IMR-90 (cell line): ENCODE data around the gene TBC1D1.

Experiments
- CEBPB ChIP-seq: IDR thresholded peaks from 2 replicates; pipeline ENCODE4 v1.6.1; 2012; ENCODE audit warnings: low read depth, low read length, improper control_type of control experiment
- CTCF ChIP-seq: conservative IDR thresholded peaks from 2 replicates; pipeline ENCODE4 v1.5.1; 2012; ENCODE audit warnings: mild to moderate bottlenecking, low read depth, low read length, improper control_type of control experiment
- ELK1 ChIP-seq: fragments of 150-350 bp; IDR thresholded peaks from 2 replicates; pipeline ENCODE4 v1.6.1; 2016; ENCODE audit warnings: low read depth, mild to moderate bottlenecking, low read length, moderate library complexity, borderline replicate concordance
- MXI1 ChIP-seq: IDR thresholded peaks from 2 replicates; pipeline ENCODE4 v1.6.1; 2012; ENCODE audit warnings: low read depth, mild to moderate bottlenecking, low read length, moderate library complexity, borderline replicate concordance
- POLR2A ChIP-seq: IDR thresholded peaks from 2 replicates; pipeline ENCODE4 v1.6.1; 2012; ENCODE audit warnings: mild to moderate bottlenecking, low read depth, low read length
- RFX5 ChIP-seq: IDR thresholded peaks from 2 replicates; pipeline ENCODE4 v1.8.0; 2012; ENCODE audit warnings: low read depth, mild to moderate bottlenecking, low read length, moderate library complexity
- USF2 ChIP-seq: fragments of 150-350 bp; IDR thresholded peaks from 2 replicates; pipeline ENCODE4 v1.6.1; 2017; ENCODE audit warnings: mild to moderate bottlenecking, antibody characterized with exemption, low read length, low read depth

DNA sequence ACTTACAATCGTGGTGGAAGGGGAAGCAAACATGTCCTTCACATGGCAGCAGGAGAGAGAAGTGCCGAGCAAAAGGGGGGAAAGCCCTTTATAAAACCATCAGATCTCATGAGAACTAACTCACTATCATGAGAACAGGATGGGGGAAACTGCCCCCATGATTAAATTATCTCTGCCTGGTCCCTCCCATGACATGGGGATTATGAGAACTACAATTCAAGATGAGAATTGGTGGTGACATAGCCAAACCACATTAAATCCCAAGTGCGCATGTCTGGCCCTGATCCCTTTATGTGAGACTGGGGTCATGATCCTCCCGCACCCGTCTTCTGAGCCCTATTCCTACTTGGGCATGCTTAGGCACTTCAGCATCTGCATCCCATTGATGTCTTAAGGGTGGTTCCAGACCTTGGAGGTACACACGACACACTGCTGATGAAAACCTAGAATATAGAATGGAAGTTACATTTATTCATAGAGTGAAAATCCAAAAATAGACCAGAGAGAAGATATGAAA lies 185.3 kb downstream of the TBC1D1 start:
- no peak for TF ChIP-seq CTCF
- no peak for TF ChIP-seq POLR2A
- TF ChIP-seq USF2 = no peak
- no peak for TF ChIP-seq ELK1
- no peak for TF ChIP-seq CEBPB
- no peak for TF ChIP-seq RFX5
- TF ChIP-seq MXI1 = no peak
